Osteoblast (primary cell): ENCODE data around the gene PRKAR1B. TPM values are rescaled to one million over a fixed set of nuclear protein-coding genes. Genes with fewer than 3 reads are reported as not detected.

ENCODE experiments used
- DNase-seq: peaks from one replicate; pipeline ENCODE4 v3.0.0; 2011; ENCODE audit warnings: low spot score, mixed read lengths; ENCODE audit not compliant: insufficient read length; ENCODE audit errors: missing footprints
- H2AFZ ChIP-seq: 2 replicates; pipeline ENCODE4 v1.6.0; 2011; ENCODE audit warnings: mild to moderate bottlenecking, low read length
- H3K27ac ChIP-seq: 2 replicates; pipeline ENCODE4 v1.5.1; 2011; ENCODE audit warnings: mild to moderate bottlenecking, low read depth, low read length, moderate library complexity
- H3K27me3 ChIP-seq: 2 replicates; pipeline ENCODE4 v1.6.0; 2012; ENCODE audit warnings: mild to moderate bottlenecking, control low read depth, inconsistent platforms, low read length, moderate library complexity; ENCODE audit not compliant: insufficient read depth
- H3K36me3 ChIP-seq: 2 replicates; pipeline ENCODE4 v1.5.1; 2011; ENCODE audit warnings: mild to moderate bottlenecking, low read length, control low read depth, moderate library complexity; ENCODE audit not compliant: insufficient read depth
- H3K4me1 ChIP-seq: 2 replicates; pipeline ENCODE4 v1.5.1; 2011; ENCODE audit warnings: mild to moderate bottlenecking, low read length, control low read depth, moderate library complexity; ENCODE audit not compliant: insufficient read depth
- H3K4me2 ChIP-seq: 2 replicates; pipeline ENCODE4 v1.6.0; 2011; ENCODE audit warnings: mild to moderate bottlenecking, low read length; ENCODE audit not compliant: insufficient read depth
- H3K4me3 ChIP-seq: fragments of 200-600 bp; sonication (generic); 3 replicates; pipeline ENCODE4 v1.5.1; 2012; ENCODE audit warnings: mild to moderate bottlenecking, low read length, inconsistent platforms; ENCODE audit not compliant: insufficient read depth
- H3K79me2 ChIP-seq: 2 replicates; pipeline ENCODE4 v1.6.0; 2012; ENCODE audit warnings: mild to moderate bottlenecking, low read length, control low read depth, inconsistent platforms; ENCODE audit not compliant: insufficient read depth
- H3K9me3 ChIP-seq: 2 replicates; pipeline ENCODE4 v1.5.1; 2011; ENCODE audit warnings: low read depth, low read length, control low read depth
- H4K20me1 ChIP-seq: 2 replicates; pipeline ENCODE4 v1.6.0; 2012; ENCODE audit warnings: mild to moderate bottlenecking, low read length, control low read depth; ENCODE audit not compliant: insufficient read depth
- total RNA-seq: library from RNA; depleted of rRNA; stranded (reverse); fragments of >200 nt; gene quantifications from 2 replicates; pipeline ENCODE4 v1.2.3, GENCODE V29; 2012
- TF ChIP-seq, protein P1 (sequence below): IDR thresholded peaks from 2 replicates; pipeline ENCODE4 v1.5.1; 2011; ENCODE audit warnings: mild to moderate bottlenecking, low read depth, low read length, moderate library complexity; ENCODE audit errors: extremely low read depth

Gene PRKAR1B
- total RNA-seq, 1 donor, result 6.5 TPM

DNA sequence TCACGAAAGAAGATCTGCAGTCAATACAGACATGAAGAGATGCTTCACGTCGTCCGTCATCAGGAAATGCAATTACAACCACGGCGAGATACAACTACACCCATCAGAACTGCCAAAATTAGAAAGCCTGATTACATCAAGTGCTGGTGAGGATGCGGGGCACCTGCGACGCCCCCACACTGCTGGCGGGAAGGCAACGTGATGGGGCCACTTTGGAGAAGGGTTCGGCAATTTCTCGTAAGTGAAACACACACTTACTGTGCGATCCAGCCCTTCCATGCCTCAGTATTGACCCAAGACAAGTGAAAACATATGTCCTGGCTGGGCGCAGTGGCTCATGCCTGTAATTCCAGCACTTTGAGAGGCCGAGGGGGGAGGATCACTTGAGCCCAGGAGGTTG is 181.6 kb downstream of the PRKAR1B start:
- no peak overlapping the region for H3K4me2 ChIP-seq
- H3K79me2 ChIP-seq, result no peaks in the 10 kb centered on the region
- H3K4me3 ChIP-seq, result no peak overlapping the region
- no peaks in the 10 kb centered on the region for H3K27me3 ChIP-seq
- H4K20me1 ChIP-seq, result no peaks in the 10 kb centered on the region
- no peak overlapping the region for H2AFZ ChIP-seq
- TF ChIP-seq, protein P1, sequence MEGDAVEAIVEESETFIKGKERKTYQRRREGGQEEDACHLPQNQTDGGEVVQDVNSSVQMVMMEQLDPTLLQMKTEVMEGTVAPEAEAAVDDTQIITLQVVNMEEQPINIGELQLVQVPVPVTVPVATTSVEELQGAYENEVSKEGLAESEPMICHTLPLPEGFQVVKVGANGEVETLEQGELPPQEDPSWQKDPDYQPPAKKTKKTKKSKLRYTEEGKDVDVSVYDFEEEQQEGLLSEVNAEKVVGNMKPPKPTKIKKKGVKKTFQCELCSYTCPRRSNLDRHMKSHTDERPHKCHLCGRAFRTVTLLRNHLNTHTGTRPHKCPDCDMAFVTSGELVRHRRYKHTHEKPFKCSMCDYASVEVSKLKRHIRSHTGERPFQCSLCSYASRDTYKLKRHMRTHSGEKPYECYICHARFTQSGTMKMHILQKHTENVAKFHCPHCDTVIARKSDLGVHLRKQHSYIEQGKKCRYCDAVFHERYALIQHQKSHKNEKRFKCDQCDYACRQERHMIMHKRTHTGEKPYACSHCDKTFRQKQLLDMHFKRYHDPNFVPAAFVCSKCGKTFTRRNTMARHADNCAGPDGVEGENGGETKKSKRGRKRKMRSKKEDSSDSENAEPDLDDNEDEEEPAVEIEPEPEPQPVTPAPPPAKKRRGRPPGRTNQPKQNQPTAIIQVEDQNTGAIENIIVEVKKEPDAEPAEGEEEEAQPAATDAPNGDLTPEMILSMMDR, result no peak
- H3K36me3 ChIP-seq, result no peaks in the 10 kb centered on the region
- peaks cover 21% of the 10 kb centered on the region for H3K4me1 ChIP-seq
- no peak for DNase-seq
- H3K27ac ChIP-seq, result no peak overlapping the region
- no peaks in the 10 kb centered on the region for H3K9me3 ChIP-seq

DNA sequence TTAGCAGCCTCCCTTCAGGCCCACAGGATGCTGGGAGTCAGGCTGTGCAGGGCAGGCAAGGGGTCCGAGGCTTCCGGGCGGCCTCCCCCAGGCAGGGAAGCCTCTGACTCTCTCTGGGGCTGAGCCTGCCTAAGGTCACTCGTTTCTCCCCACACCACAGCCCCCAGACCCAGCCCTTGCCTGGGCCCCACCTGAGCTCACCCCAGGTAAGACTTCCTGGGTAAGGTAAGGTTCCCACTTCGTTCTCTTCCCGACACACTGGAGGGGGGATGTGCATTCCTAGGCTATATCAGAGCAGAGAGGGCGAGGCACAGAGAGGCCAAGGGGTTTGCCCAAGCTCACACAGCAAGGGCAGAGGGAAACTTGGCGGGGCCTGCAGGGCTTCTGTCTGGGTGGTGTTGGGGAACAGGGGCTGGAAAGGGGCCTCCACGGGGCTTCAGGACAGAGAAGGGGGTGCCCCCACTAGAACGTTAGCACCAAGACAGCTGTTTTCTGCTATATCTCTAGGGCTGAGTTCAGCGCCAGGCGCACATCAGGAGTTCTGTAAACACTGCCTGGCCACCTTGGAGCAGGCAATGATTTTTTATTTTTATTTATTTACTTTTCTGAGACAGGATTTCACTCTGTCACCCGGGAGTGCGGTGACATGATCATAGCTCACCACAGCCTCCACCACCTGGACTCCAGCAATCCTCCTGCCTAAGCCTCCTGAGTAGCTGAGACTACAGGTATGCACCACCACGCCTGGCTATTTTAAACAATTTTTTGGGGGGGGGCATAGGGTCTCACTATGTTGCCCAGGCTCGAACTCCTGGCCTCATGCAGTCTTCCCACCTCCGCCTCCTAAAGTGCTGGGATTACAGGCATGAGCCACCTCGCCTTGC is 182.5 kb downstream of the PRKAR1B start:
- no peaks in the 10 kb centered on the region for H3K9me3 ChIP-seq
- no peaks in the 10 kb centered on the region for H3K27me3 ChIP-seq
- H3K36me3 ChIP-seq, result no peaks in the 10 kb centered on the region
- H3K27ac ChIP-seq, result no peak overlapping the region
- no peak for DNase-seq
- no peak overlapping the region for H3K4me3 ChIP-seq
- H3K4me1 ChIP-seq, result peaks cover 21% of the 10 kb centered on the region
- no peak overlapping the region for H2AFZ ChIP-seq
- H3K79me2 ChIP-seq, result no peaks in the 10 kb centered on the region
- TF ChIP-seq, protein P1, result no peak
- no peaks in the 10 kb centered on the region for H4K20me1 ChIP-seq
- no peak overlapping the region for H3K4me2 ChIP-seq

DNA sequence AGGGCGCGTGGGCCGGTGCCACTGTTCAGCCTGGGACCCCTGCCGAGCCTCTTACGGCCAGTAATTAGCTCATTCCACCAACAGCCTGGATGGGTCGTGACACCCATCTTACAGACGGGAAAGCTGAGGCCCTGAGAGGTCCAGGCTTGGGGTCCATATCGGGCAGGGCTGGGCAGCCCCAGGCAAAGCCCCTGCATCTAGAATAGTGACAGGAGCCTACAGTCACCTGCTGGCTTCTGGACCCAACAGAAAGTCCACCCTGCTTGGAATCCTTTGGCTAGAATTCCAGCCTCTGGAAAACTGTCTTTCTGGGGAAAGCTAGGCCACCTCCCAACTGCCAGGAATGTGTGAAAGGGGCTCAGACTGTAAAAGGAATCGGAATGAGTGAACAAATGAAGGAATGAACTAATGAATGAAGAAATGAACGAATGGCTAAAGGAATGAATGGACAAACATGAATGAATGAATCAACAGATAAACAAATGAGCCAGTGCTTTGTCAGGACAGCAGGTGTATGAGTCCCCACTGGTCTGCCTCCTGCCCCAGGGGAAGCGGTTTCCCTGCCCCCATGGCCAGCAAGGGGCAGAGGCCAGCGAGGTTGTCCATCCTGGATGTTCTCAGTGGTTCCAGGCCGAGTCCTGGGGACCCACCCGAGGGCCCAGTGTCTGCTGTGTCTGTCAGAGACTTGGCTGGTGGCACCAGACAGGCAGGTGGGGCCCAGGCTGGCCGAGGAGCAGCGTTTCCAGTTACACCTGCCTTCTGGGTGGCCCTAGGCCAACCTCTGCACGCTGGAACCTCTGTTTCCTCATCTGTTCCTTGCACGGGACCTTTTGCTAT is 183.4 kb downstream of the PRKAR1B start:
- Histone ChIP-seq H3K9me3 (no peaks in the 10 kb centered on the region), H3K79me2 (no peaks in the 10 kb centered on the region), H3K36me3 (no peaks in the 10 kb centered on the region), H2AFZ (no peak overlapping the region), H4K20me1 (no peaks in the 10 kb centered on the region), H3K27ac (peak overlapping the region; percentile 87), H3K4me2 (peak overlapping the region; percentile 34), H3K4me1 (peaks cover 28% of the 10 kb centered on the region), H3K4me3 (no peak overlapping the region), H3K27me3 (no peaks in the 10 kb centered on the region)
- DNase-seq, result no peak
- TF ChIP-seq, protein P1, result no peak
